ENCODE results near the gene APOBR. TPM values are rescaled to one million over a fixed set of nuclear protein-coding genes. Genes with fewer than 3 reads are reported as not detected.

Gene APOBR
- total and polyA plus RNA-seq, 9 of the 15 experiments (the other 6 are each of a cell fraction or from before 2014, with no cell fraction given): 0.08 to 6.1 (median 2.8) TPM; not detected in 1

DNA sequence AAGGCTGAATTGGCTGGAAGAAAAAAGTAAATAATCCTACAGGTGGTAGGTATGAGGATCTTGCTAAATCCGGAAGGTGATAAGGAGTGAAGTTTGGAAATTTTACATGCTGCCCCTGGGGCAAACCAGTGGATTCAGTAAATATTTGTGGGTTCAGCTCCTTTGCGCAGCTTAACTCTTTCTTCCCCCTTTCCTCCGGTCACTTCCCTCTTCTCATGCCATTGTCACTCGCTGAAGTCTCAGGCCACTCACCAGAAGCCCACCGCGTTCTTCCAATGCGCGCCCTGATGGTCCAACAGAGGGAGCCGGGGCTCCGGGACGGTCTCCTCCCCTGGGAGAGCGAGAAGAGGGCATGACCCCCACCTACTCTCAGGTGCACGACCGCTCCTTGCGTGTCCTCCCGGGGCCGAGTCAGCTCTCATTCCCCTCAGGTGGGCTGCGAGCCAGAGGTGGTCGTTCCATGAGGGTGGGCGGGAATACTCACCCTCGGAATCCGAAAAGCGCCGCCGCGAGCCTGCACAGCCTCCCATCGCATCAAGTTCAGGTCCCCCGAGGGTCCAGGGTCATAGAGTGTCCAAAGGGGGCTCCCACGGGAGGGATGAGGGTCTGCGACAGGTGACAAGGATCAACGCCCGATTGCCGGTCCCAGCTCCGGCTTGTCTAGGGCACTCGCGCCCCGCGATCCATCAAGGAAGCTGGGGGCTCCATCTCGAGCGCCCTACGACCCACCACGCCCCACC is 3.0 kb upstream of the APOBR start (continued):
- TF ChIP-seq POLR3G (IDR thresholded peaks at IDR 0.05; ENCODE audit: extremely low read depth, insufficient read length, insufficient replicate concordance) (no peak), BRD9 (IDR thresholded peaks at IDR 0.05; ENCODE audit: low read depth, partially characterized antibody) (peak; percentile 35), ZNF263 (CRISPR knock-in tag; IDR thresholded peaks at IDR 0.05; ENCODE audit: borderline replicate concordance) (0 out of 2 replicates have a peak, but pooled peaks have one; percentile 14), U2AF1 (optimal IDR thresholded peaks at IDR 0.05; ENCODE audit: low read depth, low read length) (no peak), ZNF778 (CRISPR knock-in tag; IDR thresholded peaks at IDR 0.05) (no peak), HMG20B (CRISPR knock-in tag; IDR thresholded peaks at IDR 0.05) (no peak), RFX5 (IDR thresholded peaks at IDR 0.05; ENCODE audit: low read depth, low read length) (no peak), ZNF121 (CRISPR knock-in tag; conservative IDR thresholded peaks at IDR 0.05) (no peak), ZFP30 (CRISPR knock-in tag; IDR thresholded peaks at IDR 0.05; ENCODE audit: borderline replicate concordance) (no peak), TEAD1 (CRISPR knock-in tag; IDR thresholded peaks at IDR 0.05) (no peak), ZNF253 (CRISPR knock-in tag; conservative IDR thresholded peaks at IDR 0.05) (no peak), STAT6 (CRISPR knock-in tag; IDR thresholded peaks at IDR 0.05) (no peak), EGR1 (conservative IDR thresholded peaks at IDR 0.05) (no peak), DEAF1 (CRISPR knock-in tag; IDR thresholded peaks at IDR 0.05) (no peak)
